Medulla oblongata (tissue), 1 donor: Measurements from ENCODE around the gene PIK3R5.

Source experiments
- DNase-seq: peaks from one replicate; pipeline ENCODE4 v3.0.0-alpha.2; 2015; ENCODE audit errors: extremely low spot score

The PIK3R5 gene

GRCh38 chr17:8953156-8953885, 12.2 kb downstream of the PIK3R5 start:
- no peak for DNase-seq

GRCh38 chr17:8952191-8952590, 13.3 kb downstream of the PIK3R5 start:
- DNase-seq: no peak

DNA sequence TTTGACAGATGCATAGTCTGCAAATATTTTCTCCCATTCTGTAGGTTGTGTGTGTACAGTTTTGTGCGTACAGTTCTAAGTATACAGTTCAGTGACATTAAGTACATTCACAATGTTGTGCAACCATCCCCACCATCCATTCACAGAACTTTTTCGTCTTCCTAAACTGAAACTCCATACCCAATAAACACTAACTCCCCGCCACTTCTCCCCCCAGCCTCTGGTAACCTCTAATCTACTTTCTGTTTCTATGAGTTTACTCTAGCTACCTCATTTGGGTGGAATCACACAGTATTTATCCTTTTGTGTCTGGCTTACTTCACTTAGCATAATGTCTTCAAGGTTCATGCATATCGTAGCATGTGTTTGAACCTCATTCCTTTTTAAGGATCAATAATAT, 14.3 kb downstream of the PIK3R5 start:
- DNase-seq: no peak

DNA sequence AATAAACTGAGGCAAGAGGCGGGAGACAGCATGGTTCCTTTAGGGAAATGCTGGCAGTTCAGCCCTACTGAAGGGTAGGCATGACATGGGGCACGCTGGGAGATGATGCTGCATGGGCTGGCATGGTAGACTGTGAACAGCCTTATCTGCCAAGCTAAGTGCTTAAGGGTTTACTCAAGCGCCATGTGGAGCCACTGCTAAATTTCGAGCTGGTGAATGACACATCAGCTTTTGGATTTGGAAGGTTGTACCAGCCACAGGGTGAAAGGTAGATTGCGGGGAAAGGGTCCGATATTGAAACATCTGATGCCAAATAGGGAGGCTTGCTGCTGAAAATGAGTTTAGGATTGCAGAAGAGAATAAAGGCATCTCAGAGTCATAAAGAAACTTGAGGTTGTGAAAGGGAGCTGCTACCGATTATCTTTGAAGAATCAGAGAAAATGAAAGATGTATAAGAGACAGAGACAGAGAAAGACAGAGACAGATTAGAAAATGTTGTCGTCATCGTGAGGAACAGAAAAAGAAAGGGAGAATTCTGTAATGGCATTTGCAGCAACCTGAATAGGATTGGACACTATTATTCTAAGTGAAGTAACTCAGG, 16.3 kb downstream of the PIK3R5 start:
- DNase-seq: no peak

DNA sequence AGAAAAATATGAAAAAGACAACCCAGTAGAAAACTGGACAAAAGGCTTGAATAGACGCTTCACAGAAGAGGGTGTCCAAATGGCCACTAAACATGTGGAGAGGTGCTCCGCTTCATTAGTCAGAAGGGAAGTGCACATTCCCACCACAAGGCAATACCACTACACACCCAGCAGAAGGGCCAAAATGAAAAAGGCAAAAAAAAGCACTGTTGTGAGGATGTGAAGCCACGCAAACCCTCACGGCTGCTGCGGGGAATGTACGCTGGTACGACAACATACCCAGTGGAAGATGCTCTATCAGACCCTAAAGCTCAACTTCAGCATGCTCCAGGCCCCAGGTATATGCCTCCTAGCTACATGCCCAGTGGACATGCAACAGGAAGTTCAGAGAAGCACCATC, 17.0 kb downstream of the PIK3R5 start:
- no peak for DNase-seq

- no peak for DNase-seq
Measured at GRCh38 chr17:8947201-8947600, 18.3 kb downstream of the PIK3R5 start.

DNA sequence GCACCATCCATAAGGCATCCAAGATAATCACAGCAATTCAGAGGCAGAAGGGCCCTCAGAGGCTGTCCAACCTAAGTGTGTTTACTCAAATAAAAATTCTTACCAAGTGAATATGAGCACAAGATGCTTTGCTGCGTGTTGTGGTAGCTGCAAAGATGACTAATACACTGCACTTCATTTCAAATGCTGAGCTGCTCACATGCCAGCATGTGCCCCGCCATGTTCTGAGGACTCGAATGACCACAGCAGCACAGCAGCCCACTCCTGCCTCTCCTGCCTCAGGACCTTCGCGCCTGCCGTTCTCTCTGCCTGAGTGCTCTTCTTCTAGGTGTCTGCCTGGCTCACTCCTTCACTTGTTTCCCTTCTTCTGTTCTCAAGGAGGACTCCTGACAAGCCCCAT, 19.0 kb downstream of the PIK3R5 start:
- DNase-seq: no peak

DNA sequence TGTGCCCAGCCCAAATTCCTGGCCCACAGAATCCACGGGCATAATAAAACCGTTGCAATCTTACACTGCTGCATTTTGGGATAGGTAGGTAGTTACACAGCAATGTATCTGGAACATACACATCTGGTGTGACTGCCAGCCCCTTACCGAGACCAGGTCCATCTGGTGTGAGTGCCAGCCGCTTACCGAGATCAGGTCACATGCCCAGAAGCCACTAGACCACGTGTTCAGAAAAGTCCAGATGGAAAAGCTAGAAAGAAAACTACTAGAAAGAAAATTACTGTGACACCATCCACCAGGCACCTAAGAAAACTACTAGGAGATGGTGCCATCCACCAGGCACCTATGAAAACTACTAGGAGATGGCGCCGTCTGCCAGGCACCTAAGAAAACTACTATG, 19.4 kb downstream of the PIK3R5 start:
- no peak for DNase-seq

DNA sequence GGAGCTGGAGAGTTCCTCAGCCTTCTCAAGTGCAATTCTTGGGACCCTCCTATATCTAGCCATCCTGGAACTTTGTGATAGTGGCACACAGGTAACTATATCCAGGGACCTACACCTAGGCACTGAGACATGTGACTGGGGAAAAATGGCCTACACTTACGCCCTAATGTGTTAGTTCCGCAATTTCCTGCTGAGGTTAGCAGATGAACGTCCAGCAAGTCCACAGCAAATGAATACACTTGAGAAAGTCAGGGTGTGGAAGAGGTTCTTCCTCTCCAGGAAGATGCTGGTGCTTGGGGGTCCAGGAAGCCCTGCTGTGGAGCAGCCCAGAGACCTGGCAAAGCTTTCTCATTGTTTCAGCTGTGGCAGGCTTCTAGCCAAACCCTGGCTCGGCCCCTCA, 20.8 kb downstream of the PIK3R5 start:
- DNase-seq: peak; percentile 26

- no peak for DNase-seq
Measured at GRCh38 chr17:8944083-8944482, 21.4 kb downstream of the PIK3R5 start.

GRCh38 chr17:8941980-8942622, 23.4 kb downstream of the PIK3R5 start:
- DNase-seq: no peak

GRCh38 chr17:8941520-8941919, 24.0 kb downstream of the PIK3R5 start:
- DNase-seq: no peak

- DNase-seq: no peak
Measured at GRCh38 chr17:8940866-8941471, 24.5 kb downstream of the PIK3R5 start.

- no peak for DNase-seq
Measured at GRCh38 chr17:8939496-8940334, 25.8 kb downstream of the PIK3R5 start.

DNA sequence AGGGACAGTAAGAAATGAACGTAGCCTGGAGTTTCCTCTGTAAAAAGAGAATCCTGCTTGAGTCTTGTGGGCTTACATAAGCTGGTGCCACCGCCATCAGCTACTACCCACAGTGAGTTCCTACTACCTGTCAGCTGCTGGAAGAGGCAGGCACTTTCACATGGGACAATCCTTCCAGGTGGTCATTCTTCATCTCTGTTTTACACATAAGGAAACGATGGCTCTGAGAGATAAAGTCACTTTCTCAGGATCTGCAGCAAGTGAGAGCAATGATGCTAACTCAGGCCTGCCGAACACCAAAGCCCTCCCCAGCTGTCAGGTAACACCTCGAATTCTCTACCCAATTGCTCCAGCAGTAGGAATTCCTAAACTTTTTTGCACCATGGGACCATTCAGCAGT, 26.6 kb downstream of the PIK3R5 start:
- no peak for DNase-seq

- DNase-seq: no peak
Measured at GRCh38 chr17:8935191-8935590, 30.3 kb downstream of the PIK3R5 start.

- no peak for DNase-seq
Measured at GRCh38 chr17:8934346-8934745, 31.2 kb downstream of the PIK3R5 start.

- DNase-seq: no peak
Measured at GRCh38 chr17:8930649-8931048, 34.9 kb downstream of the PIK3R5 start.

DNA sequence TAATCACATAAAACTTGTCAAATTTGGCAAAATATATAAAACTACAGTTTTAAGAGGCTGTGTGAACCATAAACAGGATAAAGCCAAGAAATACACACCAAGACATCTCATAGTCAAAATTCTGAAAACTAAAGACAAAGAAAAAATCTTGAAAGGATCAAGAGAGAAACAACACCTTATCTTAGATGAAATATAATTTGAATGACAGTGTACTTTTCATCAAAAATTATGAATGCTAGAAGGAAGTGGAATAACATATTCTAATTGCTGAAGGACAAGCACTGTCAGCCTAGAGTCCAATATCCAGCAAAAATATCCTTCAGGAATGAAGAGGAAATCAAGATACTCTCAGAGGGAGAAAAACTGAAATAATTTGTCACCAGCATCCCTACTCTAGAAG, 37.2 kb downstream of the PIK3R5 start:
- no peak for DNase-seq

GRCh38 chr17:8927395-8927794, 38.1 kb downstream of the PIK3R5 start:
- DNase-seq: no peak

GRCh38 chr17:8925808-8926207, 39.7 kb downstream of the PIK3R5 start:
- no peak for DNase-seq

- no peak for DNase-seq
Measured at GRCh38 chr17:8925141-8925540, 40.4 kb downstream of the PIK3R5 start.
